OCI-LY1 (cell line): Measurements from ENCODE around the gene SRI.

Experiments used
- H2AFZ ChIP-seq: fragments of 200-600 bp; sonication (generic), shearing (Covaris generic); 2 replicates; pipeline ENCODE4 v1.6.0; 2014; ENCODE audit warnings: antibody characterized with exemption, mild to moderate bottlenecking, low read length
- H3F3A ChIP-seq: fragments of 200-600 bp; sonication (generic), shearing (Covaris generic); 2 replicates; pipeline ENCODE4 v1.6.0; 2014; ENCODE audit warnings: mild to moderate bottlenecking, antibody characterized with exemption, low read length, moderate library complexity; ENCODE audit not compliant: insufficient read depth
- H3K27ac ChIP-seq: fragments of 200-600 bp; sonication (generic); 2 replicates; pipeline ENCODE4 v1.5.1; 2014; ENCODE audit warnings: low read length, mixed run types, mild to moderate bottlenecking, low read depth; ENCODE audit not compliant: poor library complexity, severe bottlenecking
- H3K27me3 ChIP-seq: fragments of 200-600 bp; sonication (generic); 2 replicates; pipeline ENCODE4 v1.6.0; 2014; ENCODE audit warnings: antibody characterized with exemption, mild to moderate bottlenecking, low read length, moderate library complexity; ENCODE audit not compliant: insufficient read depth
- H3K36me3 ChIP-seq: fragments of 200-600 bp; sonication (generic); 2 replicates; pipeline ENCODE4 v1.6.1; 2014; ENCODE audit warnings: mild to moderate bottlenecking, antibody characterized with exemption, low read length, moderate library complexity, mixed read lengths; ENCODE audit not compliant: insufficient read depth
- H3K4me1 ChIP-seq: fragments of 200-600 bp; sonication (generic); 2 replicates; pipeline ENCODE4 v1.5.1; 2014; ENCODE audit warnings: mild to moderate bottlenecking, low read length, moderate library complexity; ENCODE audit not compliant: insufficient read depth, severe bottlenecking
- H3K4me2 ChIP-seq: fragments of 200-600 bp; sonication (generic), shearing (Covaris generic); 2 replicates; pipeline ENCODE4 v1.6.1; 2014; ENCODE audit warnings: low read length
- H3K4me3 ChIP-seq: fragments of 200-600 bp; sonication (generic); 2 replicates; pipeline ENCODE4 v1.5.1; 2014; ENCODE audit warnings: low read length, low read depth, mild to moderate bottlenecking, mixed read lengths; ENCODE audit not compliant: poor library complexity, severe bottlenecking
- H3K79me2 ChIP-seq: fragments of 200-600 bp; shearing (Covaris generic); 2 replicates; pipeline ENCODE4 v1.6.1; 2016; ENCODE audit warnings: mixed run types, low read length, mixed read lengths; ENCODE audit not compliant: insufficient read depth
- H3K9ac ChIP-seq: fragments of 200-600 bp; sonication (generic), shearing (Covaris generic); 2 replicates; pipeline ENCODE4 v1.6.1; 2014; ENCODE audit warnings: mild to moderate bottlenecking, low read length, mixed read lengths
- H3K9me2 ChIP-seq: fragments of 200-600 bp; sonication (generic), shearing (Covaris generic); 2 replicates; pipeline ENCODE4 v1.6.1; 2014; ENCODE audit warnings: low read depth, mild to moderate bottlenecking, low read length, mixed read lengths
- H3K9me3 ChIP-seq: fragments of 200-600 bp; shearing (Covaris generic); 2 replicates; pipeline ENCODE4 v1.6.1; 2014; ENCODE audit warnings: low read length, mixed read lengths
- H4K20me1 ChIP-seq: fragments of 200-600 bp; sonication (generic), shearing (Covaris generic); 2 replicates; pipeline ENCODE4 v1.6.0; 2016; ENCODE audit warnings: mild to moderate bottlenecking, low read length; ENCODE audit not compliant: insufficient read depth
- EZH2 ChIP-seq: fragments of 200-600 bp; sonication (generic), shearing (Covaris generic); IDR thresholded peaks from 2 replicates; pipeline ENCODE4 v1.8.0; 2017; ENCODE audit warnings: borderline replicate concordance, mixed run types, mild to moderate bottlenecking, antibody characterized with exemption, low read length, moderate library complexity, mixed read lengths
- TF ChIP-seq, protein P1 (sequence below): fragments of 200-600 bp; sonication (generic), shearing (Covaris generic); IDR thresholded peaks from 2 replicates; pipeline ENCODE4 v1.5.1; 2017; ENCODE audit warnings: mild to moderate bottlenecking, antibody characterized with exemption, low read length, moderate library complexity, mixed read lengths

Gene SRI

DNA sequence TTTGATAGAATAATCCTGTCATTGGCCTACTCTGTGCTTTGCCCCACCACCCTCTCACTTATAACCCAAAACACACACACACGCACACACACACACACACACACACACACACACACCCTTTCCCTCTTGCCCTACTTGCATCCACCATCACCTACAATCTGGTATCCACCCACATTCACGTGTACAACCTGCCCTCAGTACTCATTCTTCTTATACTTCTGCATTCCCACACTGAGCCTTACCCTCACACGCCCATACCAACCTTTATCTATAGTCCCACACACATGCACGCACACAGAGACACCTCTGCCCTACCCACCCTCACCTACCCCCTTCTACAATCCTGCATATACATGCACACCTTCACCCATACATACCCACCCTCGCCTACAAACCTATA, 10.8 kb upstream of the SRI start:
- Histone ChIP-seq H3K79me2 (no peaks in the 10 kb centered on the region), H3K9me2 (no peaks in the 10 kb centered on the region), H4K20me1 (no peaks in the 10 kb centered on the region), H3K4me2 (no peak overlapping the region), H3K4me1 (no peaks in the 10 kb centered on the region), H3F3A (no peaks in the 10 kb centered on the region), H2AFZ (no peak overlapping the region), H3K27me3 (no peaks in the 10 kb centered on the region), H3K9me3 (no peaks in the 10 kb centered on the region), H3K36me3 (no peaks in the 10 kb centered on the region), H3K4me3 (no peak overlapping the region), H3K27ac (no peak overlapping the region), H3K9ac (no peak overlapping the region)
- TF ChIP-seq, protein P1, sequence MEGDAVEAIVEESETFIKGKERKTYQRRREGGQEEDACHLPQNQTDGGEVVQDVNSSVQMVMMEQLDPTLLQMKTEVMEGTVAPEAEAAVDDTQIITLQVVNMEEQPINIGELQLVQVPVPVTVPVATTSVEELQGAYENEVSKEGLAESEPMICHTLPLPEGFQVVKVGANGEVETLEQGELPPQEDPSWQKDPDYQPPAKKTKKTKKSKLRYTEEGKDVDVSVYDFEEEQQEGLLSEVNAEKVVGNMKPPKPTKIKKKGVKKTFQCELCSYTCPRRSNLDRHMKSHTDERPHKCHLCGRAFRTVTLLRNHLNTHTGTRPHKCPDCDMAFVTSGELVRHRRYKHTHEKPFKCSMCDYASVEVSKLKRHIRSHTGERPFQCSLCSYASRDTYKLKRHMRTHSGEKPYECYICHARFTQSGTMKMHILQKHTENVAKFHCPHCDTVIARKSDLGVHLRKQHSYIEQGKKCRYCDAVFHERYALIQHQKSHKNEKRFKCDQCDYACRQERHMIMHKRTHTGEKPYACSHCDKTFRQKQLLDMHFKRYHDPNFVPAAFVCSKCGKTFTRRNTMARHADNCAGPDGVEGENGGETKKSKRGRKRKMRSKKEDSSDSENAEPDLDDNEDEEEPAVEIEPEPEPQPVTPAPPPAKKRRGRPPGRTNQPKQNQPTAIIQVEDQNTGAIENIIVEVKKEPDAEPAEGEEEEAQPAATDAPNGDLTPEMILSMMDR = no peak

DNA sequence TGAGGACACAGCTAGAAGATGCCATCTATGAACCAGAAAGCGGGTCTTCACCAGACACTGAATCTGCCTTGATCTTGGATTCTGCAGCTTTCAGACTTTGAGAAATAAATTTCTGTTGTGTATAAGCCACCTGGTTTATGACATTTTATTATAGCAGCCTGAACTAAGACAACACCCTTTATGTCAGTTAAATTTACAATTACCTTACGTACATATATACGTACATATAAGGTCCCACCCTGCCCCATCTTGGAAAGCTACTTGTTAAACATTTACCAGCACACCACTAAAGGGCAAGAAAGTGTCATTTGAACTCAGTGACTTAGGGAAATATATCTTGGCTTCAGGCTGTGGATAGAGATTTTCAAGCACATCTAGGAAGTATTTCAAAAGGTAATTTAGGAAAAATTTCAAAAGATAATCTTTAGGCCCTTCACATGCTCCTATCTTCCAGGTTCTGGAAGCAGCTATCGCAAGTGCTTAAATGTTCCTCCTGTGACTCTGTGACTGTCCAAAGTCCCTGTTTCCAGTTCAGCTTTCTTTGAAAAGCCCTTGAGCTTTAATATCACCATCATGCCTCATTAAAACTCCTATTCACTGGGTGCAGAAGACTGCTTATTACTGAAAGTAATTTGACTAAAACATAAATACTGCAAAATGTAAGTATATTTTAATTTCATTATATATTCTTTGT, 9.6 kb upstream of the SRI start:
- Histone ChIP-seq H2AFZ (no peak overlapping the region), H3K27me3 (no peaks in the 10 kb centered on the region), H4K20me1 (no peaks in the 10 kb centered on the region), H3K4me3 (no peak overlapping the region), H3K4me2 (no peak overlapping the region), H3K36me3 (no peaks in the 10 kb centered on the region), H3K27ac (no peak overlapping the region), H3K9ac (no peak overlapping the region), H3K4me1 (no peaks in the 10 kb centered on the region), H3F3A (no peaks in the 10 kb centered on the region), H3K79me2 (no peaks in the 10 kb centered on the region), H3K9me2 (no peaks in the 10 kb centered on the region), H3K9me3 (no peaks in the 10 kb centered on the region)
- TF ChIP-seq EZH2 = no peak
- TF ChIP-seq, protein P1 = no peak

DNA sequence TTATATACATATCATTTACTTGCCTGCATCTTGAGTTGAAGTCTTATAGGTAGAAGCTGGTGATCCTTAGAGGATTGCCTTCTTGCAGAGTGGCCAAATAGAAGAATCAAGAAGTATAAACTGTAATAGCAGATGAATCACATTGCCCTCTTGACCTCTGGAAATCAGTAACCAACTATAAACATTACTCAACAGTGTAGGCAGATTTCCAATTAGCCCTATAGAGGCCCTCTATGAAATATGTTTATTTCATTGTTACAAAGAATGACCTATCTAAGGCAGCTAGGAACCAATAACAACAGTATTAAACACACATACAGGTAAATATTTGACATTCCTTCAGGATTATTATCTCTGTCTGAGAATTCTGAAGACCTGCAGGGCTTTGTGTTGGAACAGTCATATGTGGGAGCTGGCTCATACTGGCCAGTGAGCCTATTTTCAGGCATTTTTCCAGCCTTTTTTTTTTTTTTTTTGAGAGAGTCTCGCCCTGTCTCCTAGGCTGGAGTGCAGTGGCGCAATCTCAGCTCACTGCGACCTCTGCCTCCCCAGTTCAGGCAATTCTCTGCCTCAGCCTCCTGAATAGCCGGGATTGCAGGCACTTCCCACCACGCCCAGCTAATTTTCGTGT, 7.2 kb upstream of the SRI start:
- no peak overlapping the region for H3K27ac ChIP-seq

More for the DNA sequence above, 7.2 kb upstream of the SRI start:
- no peaks in the 10 kb centered on the region for H3K4me1 ChIP-seq
- no peak overlapping the region for H3K4me3 ChIP-seq
- H2AFZ ChIP-seq = no peak overlapping the region
- H3K4me2 ChIP-seq = no peak overlapping the region
- TF ChIP-seq, protein P1 = no peak
- no peak for TF ChIP-seq EZH2
- H3K36me3 ChIP-seq = no peaks in the 10 kb centered on the region
- H3K27me3 ChIP-seq = no peaks in the 10 kb centered on the region
- no peaks in the 10 kb centered on the region for H4K20me1 ChIP-seq
- H3K9me2 ChIP-seq = no peaks in the 10 kb centered on the region
- no peak overlapping the region for H3K9ac ChIP-seq
- H3K79me2 ChIP-seq = no peaks in the 10 kb centered on the region
- H3F3A ChIP-seq = no peaks in the 10 kb centered on the region
- no peaks in the 10 kb centered on the region for H3K9me3 ChIP-seq
